HT1080 (cell line): ENCODE results near the gene FAM89B. TPM values are rescaled to one million over a fixed set of nuclear protein-coding genes. Genes with fewer than 3 reads are reported as not detected.

Experiments
- small RNA-seq: library from RNA; depleted of rRNA; stranded (forward); fragments of <200 nt; gene quantifications from one replicate; pipeline ENCODE3, GENCODE V24; 2014
- total RNA-seq: library from RNA; depleted of rRNA; stranded (reverse); fragments of >200 nt; shearing (Covaris generic); gene quantifications from 2 replicates; pipeline ENCODE4 v1.2.3, GENCODE V29; 2014; rRNA removed

Gene FAM89B
- total RNA-seq, 1 experiment from 2014 or later: 45.1 TPM

Small RNA genes within 50 kb of the gene (small RNA-seq; reads per million reads assigned to genes)
- gene AP001362.1: not detected

Other genes with a start within 250 kb of the FAM89B start
- gene DPF2, start 238.7 kb upstream of the FAM89B start, total RNA-seq: 43.7 and 50.8 TPM in 2 replicates
- gene TIGD3, start 217.8 kb upstream of the FAM89B start, total RNA-seq: 0.40 and 0.51 TPM in 2 replicates
- 1.4 and 1.9 TPM in 2 replicates for gene SLC25A45, start 189.9 kb upstream of the FAM89B start, total RNA-seq
- gene FRMD8, start 185.9 kb upstream of the FAM89B start, total RNA-seq: 26.4 and 32.1 TPM in 2 replicates
- 7.9 and 12.9 TPM in 2 replicates for gene NEAT1, start 149.7 kb upstream of the FAM89B start, total RNA-seq
- 433 and 571 TPM in 2 replicates for gene MALAT1, start 73.5 kb upstream of the FAM89B start, total RNA-seq
- gene SCYL1, start 47.5 kb upstream of the FAM89B start, total RNA-seq: 66.6 and 67.0 TPM in 2 replicates
- gene LTBP3, start 14.2 kb upstream of the FAM89B start, total RNA-seq: 6.2 and 6.5 TPM in 2 replicates
- gene ZNRD2, start 2.1 kb upstream of the FAM89B start, total RNA-seq: 137 and 145 TPM in 2 replicates
- gene EHBP1L1, start 3.5 kb downstream of the FAM89B start, total RNA-seq: 65.5 and 74.4 TPM in 2 replicates
- gene KCNK7, start 23.3 kb downstream of the FAM89B start, total RNA-seq: not detected in 2 replicates
- 43.7 and 60.3 TPM in 2 replicates for gene MAP3K11, start 41.7 kb downstream of the FAM89B start, total RNA-seq
- gene PCNX3, start 43.2 kb downstream of the FAM89B start, total RNA-seq: 41.8 and 53.5 TPM in 2 replicates
- gene SIPA1, start 65.6 kb downstream of the FAM89B start, total RNA-seq: 19.2 and 21.7 TPM in 2 replicates
- 31.7 and 55.4 TPM in 2 replicates for gene RELA, start 90.4 kb downstream of the FAM89B start, total RNA-seq
- 64.0 and 80.6 TPM in 2 replicates for gene KAT5, start 139.7 kb downstream of the FAM89B start, total RNA-seq
- 29.8 and 39.7 TPM in 2 replicates for gene RNASEH2C, start 148.3 kb downstream of the FAM89B start, total RNA-seq
- 10.3 and 13.6 TPM in 2 replicates for gene AP5B1, start 208.4 kb downstream of the FAM89B start, total RNA-seq
- not detected in 2 replicates for gene OVOL1, start 214.5 kb downstream of the FAM89B start, total RNA-seq